ENCODE data around the gene RBM47.

The RBM47 gene

GRCh38 chr4:40662962-40663604 is 33.4 kb upstream of the RBM47 start:
- Histone ChIP-seq H3K36me3 (ENCODE audit: insufficient read depth, low read length) (no peaks in the 10 kb centered on the region), H3K4me2 (ENCODE audit: low read depth, low read length, poor library complexity, severe bottlenecking) (no peak overlapping the region), H3F3A (ENCODE audit: low read depth) (no peaks in the 10 kb centered on the region), H3K9me3 (ENCODE audit: insufficient read depth, low read depth, low read length) (no peaks in the 10 kb centered on the region), H3K79me2 (ENCODE audit: insufficient read depth, low read length) (no peaks in the 10 kb centered on the region), H3K27me3 (ENCODE audit: insufficient read depth, low read length, poor library complexity, severe bottlenecking) (no peaks in the 10 kb centered on the region), H4K20me1 (ENCODE audit: insufficient read depth, low read length, poor library complexity, severe bottlenecking) (no peaks in the 10 kb centered on the region), H3K4me1 (ENCODE audit: insufficient read depth, low read length, poor library complexity, severe bottlenecking) (no peaks in the 10 kb centered on the region), H3K9ac (ENCODE audit: low read depth, low read length, poor library complexity, severe bottlenecking) (no peak overlapping the region), H2AFZ (ENCODE audit: low read length) (no peak overlapping the region), H3K4me3 (ENCODE audit: low read length, poor library complexity, severe bottlenecking) (no peak overlapping the region), H3K9me2 (replicated peaks; ENCODE audit: low read depth, low read length) (no peaks in the 10 kb centered on the region)
- no peak for TF ChIP-seq EZH2phosphoT487 (IDR thresholded peaks at IDR 0.05; ENCODE audit: borderline replicate concordance)
- TF ChIP-seq CTCF (conservative IDR thresholded peaks at IDR 0.05; ENCODE audit: low read length): no peak

DNA sequence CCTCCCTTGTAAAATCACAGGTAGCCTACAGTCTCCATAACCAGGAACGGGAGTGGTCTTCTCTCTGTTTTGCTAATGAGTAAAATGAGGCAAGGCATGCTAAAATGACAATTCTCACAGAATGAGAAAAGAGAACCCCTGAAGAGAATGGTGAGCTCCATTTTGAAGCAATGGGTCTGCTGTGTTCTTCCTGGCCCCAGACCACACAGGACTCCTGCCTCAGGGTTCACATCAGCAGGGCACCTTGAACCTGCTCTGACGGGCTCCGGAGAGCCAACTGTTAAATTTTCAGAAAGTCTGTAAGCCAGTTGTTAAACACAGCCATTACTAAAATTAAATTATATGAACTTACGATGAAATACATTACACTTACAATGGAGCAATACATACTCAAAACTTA is 32.1 kb upstream of the RBM47 start:
- Histone ChIP-seq H3K9me3 (ENCODE audit: insufficient read depth, low read depth, low read length) (no peaks in the 10 kb centered on the region), H3K9me2 (replicated peaks; ENCODE audit: low read depth, low read length) (no peaks in the 10 kb centered on the region), H3K36me3 (ENCODE audit: insufficient read depth, low read length) (no peaks in the 10 kb centered on the region), H3K4me1 (ENCODE audit: insufficient read depth, low read length, poor library complexity, severe bottlenecking) (no peaks in the 10 kb centered on the region), H3K4me3 (ENCODE audit: low read length, poor library complexity, severe bottlenecking) (no peak overlapping the region), H3K79me2 (ENCODE audit: insufficient read depth, low read length) (no peaks in the 10 kb centered on the region), H3K4me2 (ENCODE audit: low read depth, low read length, poor library complexity, severe bottlenecking) (no peak overlapping the region), H3F3A (ENCODE audit: low read depth) (no peaks in the 10 kb centered on the region), H3K9ac (ENCODE audit: low read depth, low read length, poor library complexity, severe bottlenecking) (no peak overlapping the region), H4K20me1 (ENCODE audit: insufficient read depth, low read length, poor library complexity, severe bottlenecking) (no peaks in the 10 kb centered on the region), H2AFZ (ENCODE audit: low read length) (no peak overlapping the region; the same call in 1 of the 2 replicates), H3K27me3 (ENCODE audit: insufficient read depth, low read length, poor library complexity, severe bottlenecking) (no peaks in the 10 kb centered on the region)
- TF ChIP-seq CTCF (conservative IDR thresholded peaks at IDR 0.05; ENCODE audit: low read length) (no peak), EZH2phosphoT487 (IDR thresholded peaks at IDR 0.05; ENCODE audit: borderline replicate concordance) (no peak)

DNA sequence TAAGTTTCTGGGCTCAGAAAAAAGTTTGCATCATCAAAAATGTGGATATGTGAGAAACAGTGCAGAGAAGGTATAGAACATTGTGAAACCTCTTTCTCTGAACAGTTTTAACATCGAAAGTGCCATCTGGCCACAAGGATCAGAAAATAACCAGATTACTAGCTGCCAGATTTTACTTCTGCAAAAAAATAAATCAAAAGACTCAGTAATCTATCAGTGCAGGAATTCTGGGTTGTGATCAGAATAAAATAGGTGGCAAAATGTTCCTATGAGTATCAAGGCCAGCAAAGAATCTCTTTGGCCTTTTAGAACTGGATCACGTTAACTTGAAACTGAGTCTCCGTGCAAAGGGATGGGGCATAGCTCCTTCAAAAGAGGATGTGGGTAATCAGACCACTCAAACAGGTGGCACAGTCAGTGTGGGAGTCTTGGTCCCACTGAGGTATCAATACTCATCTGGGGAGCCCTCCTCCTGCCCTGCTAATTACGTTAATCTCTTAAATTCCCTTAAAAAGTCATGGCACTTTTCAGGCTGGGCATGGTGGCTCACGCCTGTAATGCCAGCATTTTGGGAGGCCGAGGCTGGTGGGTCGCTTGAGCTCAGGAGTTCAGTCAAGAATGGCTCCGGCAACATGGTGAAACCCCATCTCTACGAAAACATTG is 26.7 kb upstream of the RBM47 start:
- no peaks in the 10 kb centered on the region for H3K9me2 ChIP-seq (replicated peaks; ENCODE audit: low read depth, low read length)
- no peaks in the 10 kb centered on the region for H3K79me2 ChIP-seq (ENCODE audit: insufficient read depth, low read length)
- no peaks in the 10 kb centered on the region for H3K4me1 ChIP-seq (ENCODE audit: insufficient read depth, low read length, poor library complexity, severe bottlenecking)
- H4K20me1 ChIP-seq (ENCODE audit: insufficient read depth, low read length, poor library complexity, severe bottlenecking): no peaks in the 10 kb centered on the region
- no peaks in the 10 kb centered on the region for H3K27me3 ChIP-seq (ENCODE audit: insufficient read depth, low read length, poor library complexity, severe bottlenecking)
- no peaks in the 10 kb centered on the region for H3K9me3 ChIP-seq (ENCODE audit: insufficient read depth, low read depth, low read length)
- H3F3A ChIP-seq (ENCODE audit: low read depth): no peaks in the 10 kb centered on the region
- no peaks in the 10 kb centered on the region for H3K36me3 ChIP-seq (ENCODE audit: insufficient read depth, low read length)
- no peak overlapping the region for H3K4me2 ChIP-seq (ENCODE audit: low read depth, low read length, poor library complexity, severe bottlenecking)
- no peak for TF ChIP-seq CTCF (conservative IDR thresholded peaks at IDR 0.05; ENCODE audit: low read length)
- no peak for TF ChIP-seq EZH2phosphoT487 (IDR thresholded peaks at IDR 0.05; ENCODE audit: borderline replicate concordance)
- no peak overlapping the region for H3K4me3 ChIP-seq (ENCODE audit: low read length, poor library complexity, severe bottlenecking)
- H3K9ac ChIP-seq (ENCODE audit: low read depth, low read length, poor library complexity, severe bottlenecking): no peak overlapping the region
- H2AFZ ChIP-seq (ENCODE audit: low read length): no peak overlapping the region

All from Loucy (cell line).